ENCODE data around the gene ARHGAP23.

- TF ChIP-seq CTCF (IDR thresholded peaks at IDR 0.05; ENCODE audit: insufficient read depth, low read length, poor library complexity, severe bottlenecking) (no peak), EZH2phosphoT487 (conservative IDR thresholded peaks at IDR 0.05; ENCODE audit: low read length) (0 out of 2 replicates have a peak, but pooled peaks have one; percentile 80)
These were observed 543 bp downstream of the ARHGAP23 start for GRCh38 chr17:38428643-38429371.
